H1 (cell line): ENCODE data around the gene RAD18. TPM values are rescaled to one million over a fixed set of nuclear protein-coding genes. Genes with fewer than 3 reads are reported as not detected.

Experiments used
- CTCF ChIA-PET: fragments of 300-600 bp; sonication (Branson Sonifier 250); formaldehyde crosslinking; loops from one replicate; lab custom pipeline; 2021; ENCODE audit not compliant: partially characterized antibody; lab: Charles Lee
- POLR2A ChIA-PET: fragments of 300-600 bp; sonication (Branson Sonifier 250); formaldehyde crosslinking; loops from one replicate; lab custom pipeline; 2021; ENCODE audit warnings: inconsistent platforms; ENCODE audit not compliant: partially characterized antibody; lab: Charles Lee
- DNase-seq, 2 experiments: peaks; one replicate each; pipeline versions ENCODE4 v3.0.0 to v3.0.0-alpha.2; 2010 to 2022; ENCODE audit warnings: low spot score in 2 of 2, low read depth in 1 of 2, mixed read lengths in 1 of 2
- FAIRE-seq: peaks from 2 replicates; lab custom pipeline; 2011; peaks lifted over from hg19 to GRCh38; lab: Jason Lieb, UNC
- H2AFZ ChIP-seq: 2 replicates; pipeline ENCODE4 v1.8.1; 2012; ENCODE audit warnings: low read length, inconsistent platforms
- H2AK5ac ChIP-seq: 2 replicates; pipeline ENCODE4 v1.6.1; 2013; ENCODE audit warnings: low read depth, low read length
- H2BK120ac ChIP-seq: replicated peaks from 2 replicates; pipeline ENCODE3; 2013; ENCODE audit warnings: low read depth, low read length, inconsistent platforms
- H2BK12ac ChIP-seq: 2 replicates; pipeline ENCODE4 v1.6.1; 2013; ENCODE audit warnings: low read depth, low read length
- H2BK15ac ChIP-seq: 2 replicates; pipeline ENCODE4 v1.6.1; 2013; ENCODE audit warnings: low read length
- H2BK20ac ChIP-seq: 2 replicates; pipeline ENCODE4 v1.6.1; 2013; ENCODE audit warnings: low read length
- H2BK5ac ChIP-seq: 2 replicates; pipeline ENCODE4 v1.6.1; 2013; ENCODE audit warnings: low read depth, low read length
- H3K14ac ChIP-seq: 2 replicates; pipeline ENCODE4 v1.6.1; 2013; ENCODE audit warnings: inconsistent platforms; ENCODE audit not compliant: insufficient read length
- H3K18ac ChIP-seq: 2 replicates; pipeline ENCODE4 v1.6.1; 2013; ENCODE audit warnings: low read length; ENCODE audit errors: extremely low read depth
- H3K23ac ChIP-seq: 2 replicates; pipeline ENCODE4 v1.6.1; 2013; ENCODE audit warnings: inconsistent platforms; ENCODE audit not compliant: insufficient read length
- H3K23me2 ChIP-seq: 2 replicates; pipeline ENCODE4 v1.6.1; 2013; ENCODE audit warnings: low read depth, low read length
- H3K27ac ChIP-seq: 2 replicates; pipeline ENCODE4 v1.6.1; 2011; ENCODE audit warnings: low read depth, low read length, inconsistent platforms
- H3K27me3 ChIP-seq, 4 experiments: replicated peaks in 1 of 4; 1 replicate in 1 of 4; 2 replicates in 3 of 4; pipeline versions ENCODE4 v1.6.1 to v1.8.1; 2011 to 2013; ENCODE audit warnings: low read length in 3 of 4, mild to moderate bottlenecking in 3 of 4, inconsistent platforms in 2 of 4, mixed read lengths in 2 of 4, moderate library complexity in 1 of 4; ENCODE audit not compliant: control insufficient read depth in 3 of 4, insufficient read depth in 3 of 4; ENCODE audit errors: extremely low read depth in 1 of 4
- H3K36me3 ChIP-seq, 4 experiments: 2 replicates each; pipeline versions ENCODE4 v1.6.1 to v1.8.1; 2011 to 2013; ENCODE audit warnings: mild to moderate bottlenecking in 4 of 4, low read length in 3 of 4, moderate library complexity in 2 of 4, control low read depth in 1 of 4, inconsistent platforms in 1 of 4; ENCODE audit not compliant: insufficient read depth in 4 of 4, control insufficient read depth in 2 of 4
- H3K4ac ChIP-seq: replicated peaks from 2 replicates; pipeline ENCODE3; 2013; ENCODE audit warnings: low read length, low read depth, mixed read lengths, inconsistent platforms; ENCODE audit not compliant: insufficient read length
- H3K4me1 ChIP-seq, 4 experiments: replicated peaks in 1 of 4; 1 replicate in 1 of 4; 2 replicates in 3 of 4; pipeline versions ENCODE4 v1.6.1 to v1.8.1; 2011 to 2013; ENCODE audit warnings: low read length in 3 of 4, inconsistent platforms in 2 of 4, mixed read lengths in 1 of 4; ENCODE audit not compliant: insufficient read depth in 4 of 4, control insufficient read depth in 3 of 4
- H3K4me2 ChIP-seq, 2 experiments: 2 replicates each; pipeline versions ENCODE4 v1.6.1 to v1.8.1; 2011 to 2013; ENCODE audit warnings: low read depth in 2 of 2, low read length in 2 of 2, control low read depth in 1 of 2, inconsistent platforms in 1 of 2, mild to moderate bottlenecking in 1 of 2; ENCODE audit not compliant: insufficient read depth in 1 of 2
- H3K4me3 ChIP-seq, 4 experiments: fragments of 200-600, 300-600 bp in 1 of 4; sonication (generic), shearing (Covaris generic), sonication (Bioruptor Twin) in 1 of 4; 2 replicates each; pipeline versions ENCODE4 v1.5.1 to v1.8.1; 2011 to 2016; ENCODE audit warnings: low read length in 4 of 4, low read depth in 3 of 4, control low read depth in 2 of 4, inconsistent platforms in 2 of 4, mild to moderate bottlenecking in 2 of 4, mixed read lengths in 1 of 4, moderate library complexity in 1 of 4; ENCODE audit not compliant: insufficient read depth in 2 of 4; ENCODE audit errors: extremely low read depth in 1 of 4
- H3K56ac ChIP-seq: replicated peaks from 2 replicates; pipeline ENCODE3; 2013; ENCODE audit warnings: low read depth, mild to moderate bottlenecking, mixed read lengths, low read length, inconsistent platforms; ENCODE audit not compliant: insufficient read length
- H3K79me1 ChIP-seq: 2 replicates; pipeline ENCODE4 v1.6.1; 2013; ENCODE audit warnings: low read depth, low read length, control low read depth
- H3K79me2 ChIP-seq, 2 experiments: 2 replicates each; pipeline versions ENCODE4 v1.6.1 to v1.8.1; 2012 to 2013; ENCODE audit warnings: low read length in 2 of 2, mild to moderate bottlenecking in 2 of 2, inconsistent platforms in 1 of 2; ENCODE audit not compliant: insufficient read depth in 2 of 2, control insufficient read depth in 1 of 2
- H3K9ac ChIP-seq, 4 experiments: replicated peaks in 1 of 4; 1 replicate in 1 of 4; 2 replicates in 3 of 4; pipeline versions ENCODE4 v1.6.1 to v1.8.1; 2011 to 2013; ENCODE audit warnings: low read depth in 3 of 4, low read length in 3 of 4, control low read depth in 2 of 4, mild to moderate bottlenecking in 2 of 4, moderate library complexity in 2 of 4, inconsistent platforms in 1 of 4; ENCODE audit errors: extremely low read depth in 1 of 4
- H3K9me3 ChIP-seq, 2 experiments: 2 replicates each; pipeline versions ENCODE4 v1.6.1 to v1.8.1; 2012 to 2013; ENCODE audit warnings: mild to moderate bottlenecking in 2 of 2, moderate library complexity in 2 of 2, control low read depth in 1 of 2, inconsistent platforms in 1 of 2, low read depth in 1 of 2, low read length in 1 of 2, mixed read lengths in 1 of 2; ENCODE audit not compliant: insufficient read depth in 2 of 2
- H4K20me1 ChIP-seq, 2 experiments: replicated peaks in 1 of 2; 2 replicates each; pipeline versions ENCODE3 to v1.8.1; 2011 to 2013; ENCODE audit warnings: inconsistent platforms in 2 of 2, low read length in 2 of 2, mild to moderate bottlenecking in 1 of 2; ENCODE audit not compliant: insufficient read depth in 2 of 2, control insufficient read depth in 1 of 2
- H4K5ac ChIP-seq: 2 replicates; pipeline ENCODE4 v1.6.1; 2013; ENCODE audit warnings: low read length, low read depth, mixed read lengths, inconsistent platforms; ENCODE audit not compliant: insufficient read length
- H4K8ac ChIP-seq: 2 replicates; pipeline ENCODE4 v1.8.0; 2013; ENCODE audit warnings: mild to moderate bottlenecking, moderate library complexity, low read length, inconsistent platforms; ENCODE audit not compliant: insufficient read depth; ENCODE audit errors: extremely low read depth
- H4K91ac ChIP-seq: replicated peaks from 2 replicates; pipeline ENCODE3; 2013; ENCODE audit warnings: low read length, mixed read lengths, inconsistent platforms; ENCODE audit not compliant: insufficient read length
- BRCA1 ChIP-seq: IDR thresholded peaks from 2 replicates; pipeline ENCODE4 v1.6.1; 2012; ENCODE audit warnings: low read depth, low read length, improper control_type of control experiment
- CHD2 ChIP-seq: IDR thresholded peaks from 2 replicates; pipeline ENCODE4 v1.6.1; 2012; ENCODE audit warnings: low read length, improper control_type of control experiment
- CTBP2 ChIP-seq: IDR thresholded peaks from 2 replicates; pipeline ENCODE4 v1.7.0; 2011; ENCODE audit warnings: borderline replicate concordance, mild to moderate bottlenecking, moderate library complexity, mixed read lengths, low read length; ENCODE audit not compliant: insufficient read depth, insufficient read length
- JUN ChIP-seq: IDR thresholded peaks from 2 replicates; pipeline ENCODE4 v1.6.1; 2011; ENCODE audit warnings: low read depth, mild to moderate bottlenecking, improper control_type of control experiment, low read length
- PHF8 ChIP-seq: fragments of 200-600 bp; sonication (generic); conservative IDR thresholded peaks from 2 replicates; pipeline ENCODE4 v1.7.1; 2012; ENCODE audit warnings: low read depth, mild to moderate bottlenecking, inconsistent platforms, low read length, moderate library complexity
- POU5F1 ChIP-seq: IDR thresholded peaks from 2 replicates; pipeline ENCODE4 v1.6.1; 2011; ENCODE audit warnings: low read depth, mild to moderate bottlenecking, low read length, moderate library complexity
- RAD21 ChIP-seq, 2 experiments: IDR thresholded peaks in 1 of 2; conservative IDR thresholded peaks in 1 of 2; 2 replicates each; pipeline ENCODE4 v1.6.1; 2011; ENCODE audit warnings: low read depth in 2 of 2, low read length in 2 of 2, improper control_type of control experiment in 1 of 2, inconsistent platforms in 1 of 2, mild to moderate bottlenecking in 1 of 2, moderate library complexity in 1 of 2
- SIN3A ChIP-seq, 2 experiments: IDR thresholded peaks in 1 of 2; conservative IDR thresholded peaks in 1 of 2; 2 replicates each; pipeline ENCODE4 v1.6.1; 2011 to 2012; ENCODE audit warnings: low read length in 2 of 2, improper control_type of control experiment in 1 of 2, low read depth in 1 of 2, mild to moderate bottlenecking in 1 of 2
- SIX5 ChIP-seq: IDR thresholded peaks from 2 replicates; pipeline ENCODE4 v1.6.1; 2011; ENCODE audit warnings: mild to moderate bottlenecking, low read depth, low read length
- SP1 ChIP-seq: IDR thresholded peaks from 2 replicates; pipeline ENCODE4 v1.6.1; 2011; ENCODE audit warnings: low read depth, low read length
- SP2 ChIP-seq: IDR thresholded peaks from 2 replicates; pipeline ENCODE4 v1.6.1; 2012; ENCODE audit warnings: mild to moderate bottlenecking, low read length, inconsistent platforms
- ZNF274 ChIP-seq: IDR thresholded peaks from 2 replicates; pipeline ENCODE4 v1.7.0; 2012; ENCODE audit warnings: low read length, borderline replicate concordance; ENCODE audit errors: extremely low read depth
- WGBS, 2 experiments: shearing (Covaris generic) in 1 of 2; methylation state at CpG; one replicate each; pipeline versions ENCODE4 v1.1.6 to v1.1.7; 2013 to 2015; ENCODE audit warnings: low lambda C conversion rate in 2 of 2, mixed read lengths in 2 of 2, inconsistent platforms in 1 of 2, low coverage in 1 of 2, missing lambda C conversion rate in 1 of 2; ENCODE audit not compliant: insufficient replicate concordance in 2 of 2, insufficient coverage in 1 of 2, insufficient read length in 1 of 2; ENCODE audit errors: extremely low coverage in 1 of 2, missing lambda C conversion rate in 1 of 2; 5-methylcytosine and 5-hydroxymethylcytosine counted together
- polyA plus RNA-seq, 7 experiments: library from polyadenylated mRNA; depleted of rRNA in 3 of 7; stranded (reverse) in 5 of 7; unstranded in 2 of 7; fragments of >200 nt in 5 of 7; fragments of 200-250 nt in 2 of 7; gene quantifications; 1 replicate in 5 of 7; 2 replicates in 1 of 7; 4 replicates in 1 of 7; pipeline versions ENCODE4 v1.2.1 to v1.2.3, GENCODE V29; 2011 to 2013; ENCODE audit warnings: missing spikeins in 2 of 7, mixed read lengths in 2 of 7
- total RNA-seq: library from RNA; stranded (reverse); fragmentation: NEBNext Ultra II Directional; extraction: Animal tissue kit (Norgen Biotek cat#: 25700); gene quantifications from 2 replicates; pipeline ENCODE4 v1.2.1, GENCODE V29; 2021
- TF ChIP-seq, protein P1 (sequence below): IDR thresholded peaks from 2 replicates; pipeline ENCODE4 v1.6.1; 2012; ENCODE audit warnings: low read length, inconsistent platforms

The RAD18 gene
- total and polyA plus RNA-seq, 2 of the 8 experiments (the other 6 are each of a cell fraction or from before 2014, with no cell fraction given): 13.0 to 23.2 TPM

DNA sequence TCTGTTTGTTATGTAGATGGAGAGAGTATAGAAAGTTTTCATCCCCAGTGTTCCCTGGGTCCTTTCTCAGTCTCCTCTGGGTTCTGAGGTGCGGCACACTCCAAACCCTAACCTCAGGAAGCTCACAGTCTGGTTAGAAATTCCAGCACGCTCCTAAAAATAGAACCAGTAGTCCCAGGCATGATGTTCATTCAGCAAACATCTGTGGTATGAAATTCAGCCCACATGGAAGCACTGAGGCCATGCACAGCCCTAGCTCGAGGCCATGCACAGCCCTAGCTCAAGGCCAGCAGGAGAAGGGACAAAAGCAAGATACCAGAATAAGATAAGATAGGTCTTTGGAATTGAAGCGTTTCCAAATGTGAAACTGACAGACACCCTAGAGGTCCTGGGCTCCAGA lies 111.6 kb downstream of the RAD18 start:
- Histone ChIP-seq H3K4me2 (no peak overlapping the region), H3K4me1 (no peaks in the 10 kb centered on the region), H4K5ac (no peak overlapping the region), H4K91ac (no peak overlapping the region), H4K20me1 (no peaks in the 10 kb centered on the region), H4K8ac (no peak overlapping the region), H3K27ac (no peak overlapping the region), H3K56ac (no peak overlapping the region), H2AFZ (no peak overlapping the region), H3K9me3 (no peaks in the 10 kb centered on the region), H3K18ac (no peak overlapping the region), H3K27me3 (no peaks in the 10 kb centered on the region), H2BK15ac (no peak overlapping the region), H3K23me2 (no peaks in the 10 kb centered on the region), H3K36me3 (no peaks in the 10 kb centered on the region), H3K23ac (no peak overlapping the region), H2BK120ac (no peak overlapping the region), H3K79me2 (no peaks in the 10 kb centered on the region), H2BK20ac (no peak overlapping the region), H3K9ac (no peak overlapping the region), H2BK5ac (no peak overlapping the region), H2AK5ac (no peak overlapping the region), H3K4ac (no peak overlapping the region), H3K4me3 (no peak overlapping the region), H3K79me1 (no peaks in the 10 kb centered on the region), H2BK12ac (no peak overlapping the region), H3K14ac (no peak overlapping the region)
- WGBS, 2 experiments: 86% methylated on average over 4 of the region's 4 CpGs; no CpG with 5 or more reads in 1 of the 2 experiments
- DNase-seq (no peak), FAIRE-seq (no peak)
- ChIA-PET CTCF (interaction anchor here (0.6 to 1.6 kb wide), 8 partner anchors 9 to 640 kb away, joined by 3 to 8 read pairs (median 4); partner anchors contain the start of gene OXTR), POLR2A (no interaction called here)
- TF ChIP-seq JUN (no peak), CTBP2 (no peak), BRCA1 (no peak), RAD21 (IDR thresholded peaks at IDR 0.05 in 1 of 2, conservative IDR thresholded peaks at IDR 0.05 in 1 of 2; ENCODE audit: low read depth in 2 of 2, low read length in 2 of 2) (no peak), ZNF274 (no peak), SIX5 (no peak), SP2 (no peak), SIN3A (conservative IDR thresholded peaks at IDR 0.05 in 1 of 2, IDR thresholded peaks at IDR 0.05 in 1 of 2; ENCODE audit: low read depth in 1 of 2, low read length in 2 of 2) (no peak), PHF8 (no peak), SP1 (no peak), POU5F1 (no peak), CHD2 (no peak)
- TF ChIP-seq, protein P1, sequence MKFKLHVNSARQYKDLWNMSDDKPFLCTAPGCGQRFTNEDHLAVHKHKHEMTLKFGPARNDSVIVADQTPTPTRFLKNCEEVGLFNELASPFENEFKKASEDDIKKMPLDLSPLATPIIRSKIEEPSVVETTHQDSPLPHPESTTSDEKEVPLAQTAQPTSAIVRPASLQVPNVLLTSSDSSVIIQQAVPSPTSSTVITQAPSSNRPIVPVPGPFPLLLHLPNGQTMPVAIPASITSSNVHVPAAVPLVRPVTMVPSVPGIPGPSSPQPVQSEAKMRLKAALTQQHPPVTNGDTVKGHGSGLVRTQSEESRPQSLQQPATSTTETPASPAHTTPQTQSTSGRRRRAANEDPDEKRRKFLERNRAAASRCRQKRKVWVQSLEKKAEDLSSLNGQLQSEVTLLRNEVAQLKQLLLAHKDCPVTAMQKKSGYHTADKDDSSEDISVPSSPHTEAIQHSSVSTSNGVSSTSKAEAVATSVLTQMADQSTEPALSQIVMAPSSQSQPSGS: no peak
